OCI-LY1 (cell line): ENCODE results near the gene PTPRQ.

ENCODE experiments used
- H2AFZ ChIP-seq: fragments of 200-600 bp; sonication (generic), shearing (Covaris generic); 2 replicates; pipeline ENCODE4 v1.6.0; 2014; ENCODE audit warnings: antibody characterized with exemption, mild to moderate bottlenecking, low read length
- H3F3A ChIP-seq: fragments of 200-600 bp; sonication (generic), shearing (Covaris generic); 2 replicates; pipeline ENCODE4 v1.6.0; 2014; ENCODE audit warnings: mild to moderate bottlenecking, antibody characterized with exemption, low read length, moderate library complexity; ENCODE audit not compliant: insufficient read depth
- H3K27ac ChIP-seq: fragments of 200-600 bp; sonication (generic); 2 replicates; pipeline ENCODE4 v1.5.1; 2014; ENCODE audit warnings: low read length, mixed run types, mild to moderate bottlenecking, low read depth; ENCODE audit not compliant: poor library complexity, severe bottlenecking
- H3K27me3 ChIP-seq: fragments of 200-600 bp; sonication (generic); 2 replicates; pipeline ENCODE4 v1.6.0; 2014; ENCODE audit warnings: antibody characterized with exemption, mild to moderate bottlenecking, low read length, moderate library complexity; ENCODE audit not compliant: insufficient read depth
- H3K36me3 ChIP-seq: fragments of 200-600 bp; sonication (generic); 2 replicates; pipeline ENCODE4 v1.6.1; 2014; ENCODE audit warnings: mild to moderate bottlenecking, antibody characterized with exemption, low read length, moderate library complexity, mixed read lengths; ENCODE audit not compliant: insufficient read depth
- H3K4me1 ChIP-seq: fragments of 200-600 bp; sonication (generic); 2 replicates; pipeline ENCODE4 v1.5.1; 2014; ENCODE audit warnings: mild to moderate bottlenecking, low read length, moderate library complexity; ENCODE audit not compliant: insufficient read depth, severe bottlenecking
- H3K4me2 ChIP-seq: fragments of 200-600 bp; sonication (generic), shearing (Covaris generic); 2 replicates; pipeline ENCODE4 v1.6.1; 2014; ENCODE audit warnings: low read length
- H3K4me3 ChIP-seq: fragments of 200-600 bp; sonication (generic); 2 replicates; pipeline ENCODE4 v1.5.1; 2014; ENCODE audit warnings: low read length, low read depth, mild to moderate bottlenecking, mixed read lengths; ENCODE audit not compliant: poor library complexity, severe bottlenecking
- H3K79me2 ChIP-seq: fragments of 200-600 bp; shearing (Covaris generic); 2 replicates; pipeline ENCODE4 v1.6.1; 2016; ENCODE audit warnings: mixed run types, low read length, mixed read lengths; ENCODE audit not compliant: insufficient read depth
- H3K9ac ChIP-seq: fragments of 200-600 bp; sonication (generic), shearing (Covaris generic); 2 replicates; pipeline ENCODE4 v1.6.1; 2014; ENCODE audit warnings: mild to moderate bottlenecking, low read length, mixed read lengths
- H3K9me2 ChIP-seq: fragments of 200-600 bp; sonication (generic), shearing (Covaris generic); 2 replicates; pipeline ENCODE4 v1.6.1; 2014; ENCODE audit warnings: low read depth, mild to moderate bottlenecking, low read length, mixed read lengths
- H3K9me3 ChIP-seq: fragments of 200-600 bp; shearing (Covaris generic); 2 replicates; pipeline ENCODE4 v1.6.1; 2014; ENCODE audit warnings: low read length, mixed read lengths
- H4K20me1 ChIP-seq: fragments of 200-600 bp; sonication (generic), shearing (Covaris generic); 2 replicates; pipeline ENCODE4 v1.6.0; 2016; ENCODE audit warnings: mild to moderate bottlenecking, low read length; ENCODE audit not compliant: insufficient read depth
- CTCF ChIP-seq: fragments of 200-600 bp; sonication (generic), shearing (Covaris generic); IDR thresholded peaks from 2 replicates; pipeline ENCODE4 v1.5.1; 2017; ENCODE audit warnings: mild to moderate bottlenecking, antibody characterized with exemption, low read length, moderate library complexity, mixed read lengths
- EZH2 ChIP-seq: fragments of 200-600 bp; sonication (generic), shearing (Covaris generic); IDR thresholded peaks from 2 replicates; pipeline ENCODE4 v1.8.0; 2017; ENCODE audit warnings: borderline replicate concordance, mixed run types, mild to moderate bottlenecking, antibody characterized with exemption, low read length, moderate library complexity, mixed read lengths

PTPRQ gene

GRCh38 chr12:80553316-80553715 lies 109.3 kb downstream of the PTPRQ start:
- Histone ChIP-seq H3K4me1 (no peaks in the 10 kb centered on the region), H3K27ac (no peak overlapping the region)

DNA sequence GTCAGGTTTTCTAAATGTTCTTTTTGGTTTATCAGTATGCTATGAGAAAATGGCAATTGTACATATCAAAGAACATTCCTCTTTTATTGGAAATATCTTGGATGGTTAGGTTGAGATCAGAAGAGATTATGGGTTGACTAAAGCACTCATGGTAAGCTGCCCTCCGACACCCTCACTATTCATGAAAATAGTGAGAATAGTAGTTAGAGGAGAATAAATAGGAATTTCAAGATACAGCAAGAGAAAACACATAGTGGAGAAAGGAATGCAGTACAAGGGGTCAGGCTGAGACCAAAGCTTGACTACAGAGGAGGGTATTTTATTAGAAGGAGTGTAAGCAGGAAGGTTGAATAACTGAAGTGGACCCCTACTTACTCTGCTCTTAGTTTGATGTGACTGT lies 112.5 kb downstream of the PTPRQ start:
- Histone ChIP-seq H3K27ac (no peak overlapping the region), H3K4me1 (no peaks in the 10 kb centered on the region), H3K36me3 (no peaks in the 10 kb centered on the region), H3K27me3 (no peaks in the 10 kb centered on the region), H3K4me2 (no peak overlapping the region), H4K20me1 (no peaks in the 10 kb centered on the region), H2AFZ (no peak overlapping the region), H3F3A (no peaks in the 10 kb centered on the region), H3K9ac (no peak overlapping the region), H3K79me2 (no peaks in the 10 kb centered on the region), H3K9me2 (no peaks in the 10 kb centered on the region), H3K9me3 (no peaks in the 10 kb centered on the region), H3K4me3 (no peak overlapping the region)
- TF ChIP-seq EZH2: no peak
- no peak for TF ChIP-seq CTCF

More at GRCh38 chr12:80553316-80553715, 109.3 kb downstream of the PTPRQ start:
- TF ChIP-seq EZH2: no peak
- TF ChIP-seq CTCF: no peak
- H3K27me3 ChIP-seq: no peaks in the 10 kb centered on the region
- no peak overlapping the region for H3K4me3 ChIP-seq
- H3K4me2 ChIP-seq: no peak overlapping the region
- H3K36me3 ChIP-seq: no peaks in the 10 kb centered on the region
- no peak overlapping the region for H2AFZ ChIP-seq
- H4K20me1 ChIP-seq: no peaks in the 10 kb centered on the region
- H3K9me3 ChIP-seq: no peaks in the 10 kb centered on the region
- H3K9me2 ChIP-seq: no peaks in the 10 kb centered on the region
- no peaks in the 10 kb centered on the region for H3F3A ChIP-seq
- no peaks in the 10 kb centered on the region for H3K79me2 ChIP-seq
- H3K9ac ChIP-seq: no peak overlapping the region

- Histone ChIP-seq H3K36me3 (no peaks in the 10 kb centered on the region), H3K79me2 (no peaks in the 10 kb centered on the region), H3K9ac (no peak overlapping the region), H3K27me3 (no peaks in the 10 kb centered on the region), H3K9me2 (no peaks in the 10 kb centered on the region), H3K27ac (no peak overlapping the region), H3K9me3 (no peaks in the 10 kb centered on the region), H3K4me3 (no peak overlapping the region), H3K4me1 (no peaks in the 10 kb centered on the region), H4K20me1 (no peaks in the 10 kb centered on the region), H2AFZ (no peak overlapping the region), H3F3A (no peaks in the 10 kb centered on the region), H3K4me2 (no peak overlapping the region)
- TF ChIP-seq CTCF: no peak
- TF ChIP-seq EZH2: no peak
Observed at GRCh38 chr12:80559766-80560165, 115.7 kb downstream of the PTPRQ start.
